OCI-LY3 (cell line): ENCODE measurements around the gene HOXC5.

Experiments
- CTCF ChIP-seq: fragments of 200-600, 300-600 bp; sonication (generic); IDR thresholded peaks from 2 replicates; pipeline ENCODE4 v1.5.1; 2014; ENCODE audit warnings: antibody characterized with exemption, low read length, low read depth
- EZH2phosphoT487 ChIP-seq: fragments of 200-600 bp; shearing (Covaris generic); IDR thresholded peaks from 2 replicates; pipeline ENCODE4 v1.6.1; 2018; ENCODE audit warnings: antibody characterized with exemption, mixed run types, low read depth

GRCh38 chr12:53985994-53986685, 46.7 kb upstream of the HOXC5 start:
- TF ChIP-seq CTCF (no peak), EZH2phosphoT487 (no peak)
